HuH-7.5 (cell line): ENCODE measurements around the gene ZNF860.
"Not testable (repeated sequence)": the region's sequence is repeated elsewhere in the genome, so short reads cannot be mapped to it uniquely, and the experiment has no call there.

Source experiments
- DNase-seq: peaks from one replicate; pipeline ENCODE4 v3.0.0; 2011; ENCODE audit warnings: low spot score

ZNF860 gene

GRCh38 chr3:31960793-31961431 lies 20.6 kb upstream of the ZNF860 start:
- DNase-seq, result no peak

DNA sequence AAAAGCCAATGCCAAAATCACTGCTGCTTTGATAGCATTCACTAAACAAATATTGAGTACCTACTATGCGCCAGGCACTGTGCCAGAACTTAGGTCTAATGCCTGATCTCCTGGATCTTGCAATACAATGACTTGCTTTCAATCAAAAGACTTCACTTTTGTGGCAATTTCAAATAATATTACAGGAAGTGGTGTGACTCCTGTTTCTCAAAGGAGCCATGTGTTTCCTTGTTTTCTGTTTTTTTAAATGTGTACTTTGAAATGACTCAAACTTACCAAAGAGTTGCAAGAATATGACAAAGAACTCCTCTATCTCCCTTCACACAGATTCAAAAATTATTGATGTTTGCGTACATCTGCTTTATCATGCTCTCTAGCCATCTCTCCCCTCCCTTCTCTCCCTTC lies 18.7 kb upstream of the ZNF860 start:
- DNase-seq, result no peak

DNA sequence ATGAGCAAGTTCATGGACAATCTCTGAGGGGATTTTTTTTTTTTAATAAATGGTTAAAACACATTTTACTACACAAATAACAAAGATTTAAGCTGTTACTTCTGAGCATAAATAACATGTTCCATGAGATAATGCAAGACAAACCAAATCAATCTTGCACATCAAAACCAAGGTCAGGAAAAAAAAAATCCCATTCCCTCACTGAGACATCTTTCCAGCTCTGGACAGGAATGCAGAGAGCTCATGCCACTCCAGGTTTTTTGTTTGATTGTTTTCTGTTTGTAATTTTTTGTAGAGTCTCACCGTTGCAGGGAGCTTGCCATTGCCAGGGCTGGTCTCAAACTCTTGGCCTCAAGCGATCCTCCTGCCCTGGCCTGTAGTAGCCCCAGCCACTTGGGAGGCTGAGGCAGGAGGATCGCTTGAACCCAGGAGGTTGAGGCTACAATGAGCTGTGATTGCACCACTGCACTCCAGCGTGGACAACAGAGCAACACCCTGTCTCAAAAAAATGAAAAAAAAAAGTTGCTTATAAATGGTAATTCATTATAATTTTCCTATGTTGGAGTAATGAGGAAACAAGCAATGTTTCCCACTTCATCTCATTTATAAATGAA lies 14.5 kb upstream of the ZNF860 start:
- no peak for DNase-seq

- no peak for DNase-seq
Measured at GRCh38 chr3:31967592-31967991, 14.0 kb upstream of the ZNF860 start.

DNA sequence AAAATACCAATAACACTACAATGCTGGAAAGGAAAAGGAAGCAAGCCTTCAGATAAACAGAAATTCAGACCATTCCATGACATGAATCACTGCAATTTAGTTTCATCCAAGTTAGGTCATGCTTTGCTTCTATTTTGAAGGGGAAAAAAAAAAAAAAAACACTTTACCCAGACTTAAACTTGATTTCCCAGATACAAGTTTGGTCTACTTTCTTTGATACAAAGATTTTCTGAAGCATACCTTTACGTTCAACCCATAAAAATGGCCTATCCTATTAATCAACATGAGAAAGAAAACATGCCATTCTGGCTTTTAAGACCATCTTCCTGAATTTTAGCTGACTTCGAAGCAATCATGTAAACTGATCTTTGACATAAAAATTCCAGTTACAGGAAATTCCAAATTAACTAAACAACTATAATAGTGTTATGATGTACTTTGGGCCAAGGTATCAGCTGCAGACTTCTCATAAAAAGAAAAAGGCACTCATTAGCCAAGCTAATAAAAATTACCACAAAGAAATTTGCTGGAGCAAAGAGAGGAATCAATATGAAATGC lies 13.1 kb upstream of the ZNF860 start:
- no peak for DNase-seq

GRCh38 chr3:31968927-31969418 lies 12.6 kb upstream of the ZNF860 start:
- DNase-seq, result peak; percentile 35

- no peak for DNase-seq
Measured at GRCh38 chr3:31971607-31972006, 9.9 kb upstream of the ZNF860 start.

DNA sequence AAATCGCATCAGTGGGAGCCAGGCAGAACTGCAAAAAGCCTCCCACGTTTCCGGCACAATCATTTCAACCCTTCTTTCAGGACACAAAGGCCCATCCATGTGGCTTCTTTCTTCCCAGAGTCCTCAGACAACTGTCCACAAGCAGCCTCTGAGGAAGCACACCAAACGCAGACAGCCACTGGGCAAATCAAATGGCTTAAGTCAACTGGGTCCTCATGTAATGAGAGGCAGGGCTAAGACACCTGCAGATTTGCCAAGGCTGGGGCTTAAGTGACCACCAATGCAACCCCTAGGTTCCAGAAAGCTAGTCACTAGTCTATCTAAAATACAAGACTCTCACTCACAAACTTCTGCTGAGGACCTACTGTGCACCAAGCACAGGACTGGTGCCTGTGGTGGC lies 8.5 kb upstream of the ZNF860 start:
- no peak for DNase-seq

- DNase-seq, result no peak
Measured at GRCh38 chr3:31973837-31974236, 7.7 kb upstream of the ZNF860 start.

GRCh38 chr3:31974471-31974870 lies 7.1 kb upstream of the ZNF860 start:
- DNase-seq, result peak; percentile 35

- no peak for DNase-seq
Measured at GRCh38 chr3:31974964-31975363, 6.6 kb upstream of the ZNF860 start.

DNA sequence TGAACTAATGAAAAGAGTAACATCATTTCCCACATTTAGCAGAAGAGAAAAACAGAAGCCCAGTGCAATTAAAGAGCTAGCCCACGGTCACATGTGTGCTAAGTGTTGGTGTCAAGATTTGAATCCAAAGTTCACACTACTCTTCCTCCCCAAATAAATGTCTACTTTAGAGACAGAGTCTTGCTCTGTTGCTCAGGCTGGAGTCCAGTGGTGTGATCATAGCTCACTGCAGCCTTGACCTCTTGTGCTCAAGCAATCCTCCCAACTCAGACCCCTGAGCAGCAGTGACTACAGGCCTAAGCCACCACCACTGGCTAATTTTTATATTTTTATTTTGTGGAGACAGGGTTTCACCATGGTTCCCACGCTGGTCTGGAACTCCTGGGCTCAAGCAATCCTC lies 5.2 kb upstream of the ZNF860 start:
- no peak for DNase-seq

DNA sequence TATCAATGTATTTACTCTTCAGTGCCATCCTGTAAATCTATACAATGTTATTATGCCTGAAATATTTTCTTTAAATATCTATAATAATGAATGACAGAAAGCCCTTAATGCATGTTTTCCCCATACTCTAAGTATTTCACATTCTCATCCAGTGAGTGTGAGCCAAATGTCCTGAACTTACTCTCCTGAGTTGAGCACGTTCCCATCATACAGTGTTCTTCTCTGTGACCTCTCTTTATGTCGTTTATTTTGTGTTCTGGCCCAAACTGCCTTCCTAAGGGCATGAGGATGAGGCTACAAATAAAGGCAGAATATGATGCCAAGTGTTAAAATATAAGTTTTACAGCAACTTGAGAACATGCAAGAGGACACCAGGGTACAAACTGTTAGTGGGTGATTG lies 3.8 kb upstream of the ZNF860 start:
- DNase-seq, result no peak

DNA sequence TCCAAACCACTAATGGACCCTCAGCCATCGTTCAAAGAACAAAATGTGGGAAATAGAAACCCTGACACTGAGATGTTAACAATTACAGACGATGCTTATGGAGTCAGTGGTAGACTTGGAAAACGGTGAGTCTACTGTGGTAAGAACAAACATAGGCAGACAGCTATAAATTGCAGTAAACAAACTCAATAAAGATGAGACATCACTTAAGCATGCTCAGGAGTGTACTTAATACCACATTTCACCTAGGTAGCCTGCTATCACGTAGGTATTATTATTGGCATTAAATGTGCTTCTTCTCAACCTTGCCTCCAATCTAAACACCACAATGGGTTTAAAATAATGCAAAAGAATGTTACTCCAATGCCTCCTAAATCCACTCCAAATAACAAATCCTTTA lies 3.0 kb upstream of the ZNF860 start:
- DNase-seq, result no peak

GRCh38 chr3:31979001-31979697 lies 2.4 kb upstream of the ZNF860 start:
- DNase-seq, result no peak

GRCh38 chr3:31980530-31981205 lies 882 bp upstream of the ZNF860 start:
- peak; percentile 73 for DNase-seq

DNA sequence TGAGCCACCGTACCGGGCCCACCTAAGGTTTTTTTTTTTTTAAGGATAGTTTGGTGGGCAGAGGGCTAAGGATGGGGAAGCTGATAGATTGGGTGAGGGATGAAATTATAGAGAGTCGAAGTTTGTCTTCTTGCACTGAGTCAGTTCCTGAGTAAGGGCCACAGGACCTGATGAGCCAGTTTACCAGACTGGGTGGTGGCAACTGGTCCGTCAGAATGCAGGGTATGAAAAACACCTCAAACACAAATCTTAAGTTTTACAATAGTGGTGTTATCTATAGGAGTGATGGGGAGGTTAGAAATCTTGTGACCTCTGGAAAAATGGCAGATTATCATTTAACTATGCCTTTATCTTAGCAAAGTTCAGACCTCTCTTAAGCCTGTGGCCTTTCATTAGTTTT lies 2.8 kb downstream of the ZNF860 start:
- no peak for DNase-seq

- DNase-seq, result no peak
Measured at GRCh38 chr3:31985831-31986230, 4.3 kb downstream of the ZNF860 start.

DNA sequence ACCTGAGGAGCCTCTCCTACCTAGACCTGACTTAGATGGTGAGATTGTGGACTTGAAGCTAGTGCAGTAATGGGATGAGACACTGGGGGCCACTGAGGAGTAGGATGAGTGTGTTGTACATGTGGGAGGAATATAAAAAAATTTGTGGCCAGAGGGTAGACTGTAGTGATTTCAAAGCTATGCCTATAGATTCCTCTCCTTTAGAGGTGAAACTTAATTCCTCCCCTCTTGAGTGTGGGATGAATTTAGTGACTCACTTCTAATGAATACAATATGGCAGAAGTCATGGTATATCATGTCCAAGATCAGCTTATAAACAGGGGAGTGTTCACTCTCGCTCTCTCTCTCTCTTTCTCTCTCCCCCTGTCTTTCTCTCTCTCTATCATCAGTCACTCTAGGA lies 6.7 kb downstream of the ZNF860 start:
- DNase-seq, result no peak

GRCh38 chr3:31992995-31993394 lies 11.4 kb downstream of the ZNF860 start:
- DNase-seq, result not testable (repeated sequence)

DNA sequence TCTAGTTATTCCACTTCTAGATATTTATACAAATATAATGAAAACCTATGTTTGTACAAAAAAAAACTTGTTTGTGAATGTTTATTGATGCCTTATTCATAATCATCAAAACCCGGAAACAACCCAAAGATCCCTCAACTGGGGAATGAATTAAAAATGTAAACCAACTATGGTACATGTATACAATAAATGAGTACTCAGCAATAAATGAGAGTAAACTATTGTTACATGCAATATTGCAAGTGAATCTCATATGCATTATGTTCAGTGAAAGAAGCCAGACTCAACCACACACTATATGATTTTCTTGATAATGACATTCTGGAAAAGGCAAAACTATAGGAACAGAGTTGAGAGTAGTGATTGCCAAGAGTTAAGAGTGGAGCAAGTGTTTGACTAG lies 12.3 kb downstream of the ZNF860 start:
- no peak for DNase-seq

GRCh38 chr3:31995026-31995425 lies 13.5 kb downstream of the ZNF860 start:
- not testable (repeated sequence) for DNase-seq

- no peak for DNase-seq
Measured at GRCh38 chr3:31996195-31996594, 14.6 kb downstream of the ZNF860 start.
